Hepatocyte (in vitro differentiated cells): ENCODE data around the gene LRRC37A2.
"Not testable (repeated sequence)": the region's sequence is repeated elsewhere in the genome, so short reads cannot be mapped to it uniquely, and the experiment has no call there.

Experiments used
- CTCF ChIP-seq: fragments of 200-600 bp; sonication (generic); IDR thresholded peaks from 2 replicates; pipeline ENCODE4 v1.5.1; 2016; ENCODE audit warnings: antibody characterized with exemption, mild to moderate bottlenecking; ENCODE audit not compliant: poor library complexity
- EZH2 ChIP-seq: fragments of 200-600 bp; sonication (generic); IDR thresholded peaks from 2 replicates; pipeline ENCODE4 v1.6.1; 2016; ENCODE audit warnings: antibody characterized with exemption, mild to moderate bottlenecking, borderline replicate concordance

- not testable (repeated sequence) for TF ChIP-seq CTCF, EZH2
These were observed 12.7 kb upstream of the LRRC37A2 start for GRCh38 chr17:46499437-46500139.
